K562 (cell line): Measurements from ENCODE around the gene FAM187B. TPM values are rescaled to one million over a fixed set of nuclear protein-coding genes. Genes with fewer than 3 reads are reported as not detected.

Experiments used
- ARNT ChIP-seq, 2 experiments: fragments of 450-650 bp; IDR thresholded peaks; 2 replicates each; pipeline ENCODE4 v1.6.1; 2016; ENCODE audit warnings: mild to moderate bottlenecking in 1 of 2
- CBFA2T2 ChIP-seq: fragments of 450-650 bp; conservative IDR thresholded peaks from 2 replicates; pipeline ENCODE4 v1.6.1; 2017; ENCODE audit warnings: mild to moderate bottlenecking
- HOMEZ ChIP-seq: fragments of 250-450 bp; sonication (Bioruptor Pico); IDR thresholded peaks from 2 replicates; pipeline ENCODE4 v1.4.0; 2020; ENCODE audit warnings: mild to moderate bottlenecking, moderate library complexity
- KLF16 ChIP-seq: IDR thresholded peaks from 2 replicates; pipeline ENCODE4 v1.6.1; 2016; ENCODE audit warnings: antibody characterized with exemption
- KLF6 ChIP-seq: fragments of 250-450 bp; sonication (Bioruptor Pico); IDR thresholded peaks from 2 replicates; pipeline ENCODE4 v1.4.0; 2020; ENCODE audit warnings: mild to moderate bottlenecking, moderate library complexity, borderline replicate concordance
- NEUROD1 ChIP-seq: fragments of 150-350 bp; IDR thresholded peaks from 2 replicates; pipeline ENCODE4 v1.6.1; 2014; ENCODE audit warnings: borderline replicate concordance, low read length, low read depth; ENCODE audit not compliant: partially characterized antibody
- NFATC3 ChIP-seq: fragments of 450-650 bp; IDR thresholded peaks from 2 replicates; pipeline ENCODE4 v1.6.1; 2017; ENCODE audit warnings: mild to moderate bottlenecking
- NFYB ChIP-seq: IDR thresholded peaks from 2 replicates; pipeline ENCODE4 v1.6.1; 2011; ENCODE audit warnings: mild to moderate bottlenecking, moderate library complexity; ENCODE audit not compliant: insufficient read length; ENCODE audit errors: extremely low read depth
- SLC30A9 ChIP-seq: fragments of 250-450 bp; sonication (Bioruptor Pico); IDR thresholded peaks from 2 replicates; pipeline ENCODE4 v1.8.0; 2022; ENCODE audit warnings: mild to moderate bottlenecking, moderate library complexity
- STAT5A ChIP-seq: IDR thresholded peaks from 2 replicates; pipeline ENCODE4 v1.6.1; 2012; ENCODE audit warnings: low read length, inconsistent platforms, borderline replicate concordance
- TCF7L2 ChIP-seq: fragments of 150-350 bp; IDR thresholded peaks from 2 replicates; pipeline ENCODE4 v1.6.1; 2016; ENCODE audit warnings: low read depth, mild to moderate bottlenecking, low read length, moderate library complexity
- TGIF2 ChIP-seq: sonication (generic); formaldehyde crosslinking; IDR thresholded peaks from 2 replicates; pipeline ENCODE4 v1.8.1; 2022; ENCODE audit warnings: mild to moderate bottlenecking, missing genetic modification reagents, moderate library complexity
- ZBTB9 ChIP-seq: fragments of 450-650 bp; formaldehyde crosslinking; IDR thresholded peaks from 2 replicates; pipeline ENCODE4 v1.4.0; 2020; ENCODE audit warnings: mild to moderate bottlenecking, moderate library complexity
- ZC3H8 ChIP-seq: fragments of 450-650 bp; IDR thresholded peaks from 2 replicates; pipeline ENCODE4 v1.6.1; 2017
- ZNF174 ChIP-seq: fragments of 250-450 bp; sonication (Bioruptor Pico); IDR thresholded peaks from 2 replicates; pipeline ENCODE4 v1.4.0; 2020; ENCODE audit warnings: mild to moderate bottlenecking
- ZNF354B ChIP-seq: fragments of 250-450 bp; sonication (Bioruptor Pico); IDR thresholded peaks from 2 replicates; pipeline ENCODE4 v1.4.0; 2020
- ZNF583 ChIP-seq: fragments of 250-450 bp; sonication (Bioruptor Pico); IDR thresholded peaks from 2 replicates; pipeline ENCODE4 v1.4.0; 2020
- ZNF592 ChIP-seq: fragments of 450-650 bp; IDR thresholded peaks from 2 replicates; pipeline ENCODE4 v1.6.1; 2017; ENCODE audit warnings: antibody characterized with exemption, mild to moderate bottlenecking
- polyA plus RNA-seq, 8 experiments: library from polyadenylated mRNA; depleted of rRNA in 4 of 8; stranded (reverse) in 5 of 8; unstranded in 3 of 8; fragments of >200 nt; fragmentation: Nextera tagmentation in 2 of 8; fragmentation: Illumina TruSeq in 1 of 8; extraction: Ambion mirVana in 2 of 8; extraction: Trizol in 1 of 8; gene quantifications; 2 replicates each; pipeline versions ENCODE4 v1.2.1 to v1.2.3, GENCODE V29; 2011 to 2014; ENCODE audit warnings: inconsistent platforms in 1 of 8, missing spikeins in 1 of 8
- total RNA-seq, 7 experiments: library from RNA; depleted of rRNA in 6 of 7; stranded (reverse); fragments of >200 nt in 6 of 7; fragmentation: Illumina TruSeq in 2 of 7; extraction: Trizol in 2 of 7; gene quantifications; 2 replicates each; pipeline versions ENCODE4 v1.2.1 to v1.2.3, GENCODE V29; 2011 to 2021; ENCODE audit warnings: low replicate concordance in 1 of 7
- TF ChIP-seq, protein P1 (sequence below): sonication (generic); IDR thresholded peaks from 2 replicates; pipeline ENCODE4 v1.6.1; 2016
- TF ChIP-seq, protein P2 (sequence below): fragments of 200-800 bp; sonication (Bioruptor generic); IDR thresholded peaks from 2 replicates; pipeline ENCODE4 v1.6.1; 2017; ENCODE audit warnings: missing genetic modification characterization, missing compliant biosample characterization

FAM187B gene
- total and polyA plus RNA-seq, 9 of the 15 experiments (the other 6 are each of a cell fraction or from before 2014, with no cell fraction given): 0.04 to 0.09 TPM; not detected in 7

DNA sequence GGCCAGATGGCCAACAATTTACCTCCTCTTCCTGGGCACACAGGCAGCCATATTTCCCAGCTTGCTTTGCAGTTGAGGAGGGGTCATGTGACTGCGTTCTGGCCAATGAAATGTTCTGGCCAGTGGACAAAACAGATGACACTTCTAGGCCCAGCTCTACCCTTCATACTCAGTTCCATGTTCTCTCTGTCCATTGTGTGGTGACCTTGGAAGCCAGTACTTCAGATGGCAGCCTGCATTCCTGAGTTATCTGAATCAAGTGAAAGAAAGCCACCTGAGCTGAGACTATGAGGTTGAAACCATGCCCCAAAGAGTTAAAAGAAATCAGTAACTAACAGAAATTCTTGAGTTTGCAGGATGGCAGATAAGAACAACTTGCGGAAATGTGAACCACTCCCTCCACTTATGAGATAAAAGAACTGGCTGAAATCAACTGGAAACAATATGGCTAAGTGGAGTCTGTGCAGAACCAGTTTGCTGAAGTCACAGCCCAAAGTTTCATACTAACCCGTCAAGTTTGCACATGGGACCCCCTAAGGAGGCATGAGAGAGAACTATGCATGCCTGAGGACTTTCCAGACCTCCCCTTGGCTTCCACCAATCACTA is 8.1 kb downstream of the FAM187B start (continued):
- TF ChIP-seq HOMEZ: no peak
- TF ChIP-seq, protein P1, sequence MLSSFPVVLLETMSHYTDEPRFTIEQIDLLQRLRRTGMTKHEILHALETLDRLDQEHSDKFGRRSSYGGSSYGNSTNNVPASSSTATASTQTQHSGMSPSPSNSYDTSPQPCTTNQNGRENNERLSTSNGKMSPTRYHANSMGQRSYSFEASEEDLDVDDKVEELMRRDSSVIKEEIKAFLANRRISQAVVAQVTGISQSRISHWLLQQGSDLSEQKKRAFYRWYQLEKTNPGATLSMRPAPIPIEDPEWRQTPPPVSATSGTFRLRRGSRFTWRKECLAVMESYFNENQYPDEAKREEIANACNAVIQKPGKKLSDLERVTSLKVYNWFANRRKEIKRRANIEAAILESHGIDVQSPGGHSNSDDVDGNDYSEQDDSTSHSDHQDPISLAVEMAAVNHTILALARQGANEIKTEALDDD: 0 out of 2 replicates have a peak, but pooled peaks have one; percentile 54
- peak; percentile 98 for TF ChIP-seq CBFA2T2
- peak; percentile 73 for TF ChIP-seq NEUROD1
- peak; percentile 9; the same call in 1 of the 2 replicates for TF ChIP-seq TCF7L2
- 0 out of 2 replicates have a peak, but pooled peaks have one; percentile 54 for TF ChIP-seq NFATC3
- 0 out of 2 replicates have a peak, but pooled peaks have one; percentile 51 for TF ChIP-seq ZBTB9
- TF ChIP-seq ARNT (IDR thresholded peaks at IDR 0.05): peak; percentile 85 to 92
- TF ChIP-seq SLC30A9: no peak
- peak; percentile 51; the same call in 1 of the 2 replicates for TF ChIP-seq KLF6 (CRISPR knock-in tag)
- TF ChIP-seq ZC3H8: no peak
- TF ChIP-seq, protein P2, sequence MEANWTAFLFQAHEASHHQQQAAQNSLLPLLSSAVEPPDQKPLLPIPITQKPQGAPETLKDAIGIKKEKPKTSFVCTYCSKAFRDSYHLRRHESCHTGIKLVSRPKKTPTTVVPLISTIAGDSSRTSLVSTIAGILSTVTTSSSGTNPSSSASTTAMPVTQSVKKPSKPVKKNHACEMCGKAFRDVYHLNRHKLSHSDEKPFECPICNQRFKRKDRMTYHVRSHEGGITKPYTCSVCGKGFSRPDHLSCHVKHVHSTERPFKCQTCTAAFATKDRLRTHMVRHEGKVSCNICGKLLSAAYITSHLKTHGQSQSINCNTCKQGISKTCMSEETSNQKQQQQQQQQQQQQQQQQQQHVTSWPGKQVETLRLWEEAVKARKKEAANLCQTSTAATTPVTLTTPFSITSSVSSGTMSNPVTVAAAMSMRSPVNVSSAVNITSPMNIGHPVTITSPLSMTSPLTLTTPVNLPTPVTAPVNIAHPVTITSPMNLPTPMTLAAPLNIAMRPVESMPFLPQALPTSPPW (CRISPR knock-in tag): peak; percentile 76
- TF ChIP-seq NFYB: peak; percentile 93
- no peak for TF ChIP-seq ZNF354B (CRISPR knock-in tag)
- TF ChIP-seq KLF16: peak; percentile 98
- TF ChIP-seq STAT5A: peak; percentile 91
- 0 out of 2 replicates have a peak, but pooled peaks have one; percentile 50 for TF ChIP-seq ZNF583
- TF ChIP-seq ZNF592: peak; percentile 83
- TF ChIP-seq ZNF174 (CRISPR knock-in tag): no peak
- no peak for TF ChIP-seq TGIF2 (CRISPR knock-in tag)
